ENCODE results near the gene SNRNP40. TPM values are rescaled to one million over a fixed set of nuclear protein-coding genes. Genes with fewer than 3 reads are reported as not detected.

SNRNP40 gene
- total and polyA plus RNA-seq, 2 donors (not counting 1 experiment from before 2014, with no cell fraction given), result 31.7 to 65.6 TPM

- Histone ChIP-seq H3K27me3 (replicated peaks in 1 of 4; ENCODE audit: control extremely low read depth in 1 of 4, control insufficient read depth in 3 of 4, insufficient read depth in 4 of 4, low read length in 3 of 4) (peaks cover 0 to 13% (median 7%) of the 10 kb centered on the region in 4 experiments), H3K4me1 (ENCODE audit: control insufficient read depth in 2 of 2, insufficient read depth in 2 of 2, low read length in 2 of 2) (no peaks in the 10 kb centered on the region), H3K27ac (ENCODE audit: low read length in 2 of 2) (no peak overlapping the region), H2AFZ (ENCODE audit: insufficient read depth, low read depth, low read length, poor library complexity, severe bottlenecking) (no peak overlapping the region), H3K79me2 (ENCODE audit: control insufficient read depth, insufficient read depth, low read length) (no peaks in the 10 kb centered on the region), H3K9me3 (ENCODE audit: control extremely low read depth in 1 of 3, control insufficient read depth in 2 of 3, insufficient read depth in 1 of 3, low read length in 2 of 3) (no peaks in the 10 kb centered on the region), H3K9ac (ENCODE audit: low read length) (no peak overlapping the region), H3K4me3 (ENCODE audit: control extremely low read depth in 1 of 5, extremely low read depth in 1 of 5, insufficient read depth in 1 of 5, low read depth in 2 of 5, low read length in 4 of 5) (no peak overlapping the region), H3K36me3 (replicated peaks in 1 of 2; ENCODE audit: control extremely low read depth in 1 of 2, control insufficient read depth in 1 of 2, extremely low read depth in 1 of 2, insufficient read depth in 2 of 2, low read length in 1 of 2) (no peaks in the 10 kb centered on the region), H3K4me2 (replicated peaks; ENCODE audit: low read depth, low read length, poor library complexity, severe bottlenecking) (no peak overlapping the region), H4K20me1 (ENCODE audit: control insufficient read depth, insufficient read depth, low read length, poor library complexity, severe bottlenecking) (no peaks in the 10 kb centered on the region)
- DNase-seq (no peak), ATAC-seq (ENCODE audit: low read depth) (no peak)
- CTCF ChIA-PET, result interaction anchor here (0.6 kb wide), 1 partner anchor 234 kb away, joined by 5 read pairs; no protein-coding TSS in a partner anchor
- intact Hi-C loops (cut with micrococcal nuclease), result no loop called here
- POLR2A ChIA-PET, result no interaction called here
- Mint-ChIP-seq H3K4me1 (no peaks in the 10 kb centered on the region), H3K27ac (no peak overlapping the region), H3K9me3 (ENCODE audit: insufficient read depth) (no peaks in the 10 kb centered on the region), H3K27me3 (peaks cover 27% of the 10 kb centered on the region), H3K4me3 (no peak overlapping the region)
- no peak for TF ChIP-seq EZH2 (IDR thresholded peaks at IDR 0.05; ENCODE audit: borderline replicate concordance, insufficient read depth, low read depth, low read length, poor library complexity, severe bottlenecking)
- no peak for TF ChIP-seq CTCF (IDR thresholded peaks at IDR 0.05)
- WGBS (ENCODE audit: insufficient coverage), result 100% methylated on average over 2 of the region's 5 CpGs
Observed at GRCh38 chr1:31231802-31232201, 64.8 kb downstream of the SNRNP40 start.

- no peak for ATAC-seq (ENCODE audit: low read depth)
- TF ChIP-seq EZH2 (IDR thresholded peaks at IDR 0.05; ENCODE audit: borderline replicate concordance, insufficient read depth, low read depth, low read length, poor library complexity, severe bottlenecking) (no peak), CTCF (IDR thresholded peaks at IDR 0.05) (no peak)
- Histone ChIP-seq H3K9ac (ENCODE audit: low read length) (no peak overlapping the region), H3K27me3 (replicated peaks in 1 of 4; ENCODE audit: control extremely low read depth in 1 of 4, control insufficient read depth in 3 of 4, insufficient read depth in 4 of 4, low read length in 3 of 4) (peaks cover 0 to 5% (median 0%) of the 10 kb centered on the region in 4 experiments), H3K79me2 (ENCODE audit: control insufficient read depth, insufficient read depth, low read length) (no peaks in the 10 kb centered on the region), H3K4me3 (ENCODE audit: control extremely low read depth in 1 of 5, extremely low read depth in 1 of 5, insufficient read depth in 1 of 5, low read depth in 2 of 5, low read length in 4 of 5) (no peak overlapping the region), H3K27ac (ENCODE audit: low read length in 2 of 2) (no peak overlapping the region), H3K4me1 (ENCODE audit: control insufficient read depth in 2 of 2, insufficient read depth in 2 of 2, low read length in 2 of 2) (no peaks in the 10 kb centered on the region), H2AFZ (ENCODE audit: insufficient read depth, low read depth, low read length, poor library complexity, severe bottlenecking) (no peak overlapping the region), H3K4me2 (replicated peaks; ENCODE audit: low read depth, low read length, poor library complexity, severe bottlenecking) (no peak overlapping the region), H3K9me3 (ENCODE audit: control extremely low read depth in 1 of 3, control insufficient read depth in 2 of 3, insufficient read depth in 1 of 3, low read length in 2 of 3) (no peaks in the 10 kb centered on the region), H3K36me3 (replicated peaks in 1 of 2; ENCODE audit: control extremely low read depth in 1 of 2, control insufficient read depth in 1 of 2, extremely low read depth in 1 of 2, insufficient read depth in 2 of 2, low read length in 1 of 2) (no peaks in the 10 kb centered on the region), H4K20me1 (ENCODE audit: control insufficient read depth, insufficient read depth, low read length, poor library complexity, severe bottlenecking) (no peaks in the 10 kb centered on the region)
- DNase-seq, result no peak
- CTCF ChIA-PET, result interaction anchor here (1.1 kb wide), 1 partner anchor 66 kb away, joined by 3 read pairs; no protein-coding TSS in a partner anchor
- POLR2A ChIA-PET, result no interaction called here
- Mint-ChIP-seq H3K4me3 (no peak overlapping the region), H3K27ac (no peak overlapping the region), H3K4me1 (no peaks in the 10 kb centered on the region), H3K27me3 (peaks cover 16% of the 10 kb centered on the region), H3K9me3 (ENCODE audit: insufficient read depth) (no peaks in the 10 kb centered on the region)
- WGBS (ENCODE audit: insufficient coverage), result 70% methylated on average over 3 of the region's 3 CpGs
- intact Hi-C loops (cut with micrococcal nuclease), result no loop called here
Observed at GRCh38 chr1:31230378-31230777, 66.2 kb downstream of the SNRNP40 start.

Measured in B cell (primary cell).